GM23248 (cell line): Measurements from ENCODE around the gene SHD.

ENCODE experiments used
- EZH2 ChIP-seq: fragments of 200-600 bp; sonication (generic); IDR thresholded peaks from 2 replicates; pipeline ENCODE4 v1.6.1; 2018; ENCODE audit warnings: antibody characterized with exemption, mild to moderate bottlenecking; ENCODE audit not compliant: insufficient read depth, poor library complexity, severe bottlenecking
- EZH2phosphoT487 ChIP-seq: fragments of 200-600 bp; sonication (generic); IDR thresholded peaks from 2 replicates; pipeline ENCODE4 v1.6.1; 2018; ENCODE audit warnings: antibody characterized with exemption, moderate library complexity, mild to moderate bottlenecking, low read depth; ENCODE audit not compliant: insufficient read depth

- TF ChIP-seq EZH2 (peak; percentile 72), EZH2phosphoT487 (no peak)
Measured at GRCh38 chr19:4279530-4280422, 710 bp downstream of the SHD start.
